NCI-H128 (cell line): ENCODE data around the gene GNG8.

Experiments
- DNase-seq: peaks from one replicate; lab custom pipeline; 2025; ENCODE audit not compliant: unreplicated experiment; lab: John Stamatoyannopoulos, UW

GNG8 gene

GRCh38 chr19:46603752-46604231 lies 32.2 kb downstream of the GNG8 start:
- DNase-seq: no peak

GRCh38 chr19:46603195-46603637 lies 32.8 kb downstream of the GNG8 start:
- no peak for DNase-seq

GRCh38 chr19:46602392-46603194 lies 33.4 kb downstream of the GNG8 start:
- no peak for DNase-seq

GRCh38 chr19:46601318-46602224 lies 34.4 kb downstream of the GNG8 start, which contains the start of gene CALM3:
CALM3 (plus strand) TSS chr19:46601330; CDS start chr19:46601435, 105 bp downstream.
- DNase-seq: no peak

- DNase-seq: peak; percentile 98
These were observed 35.4 kb downstream of the GNG8 start for GRCh38 chr19:46600384-46601317.

- no peak for DNase-seq
These were observed 36.2 kb downstream of the GNG8 start for GRCh38 chr19:46599716-46600373.

GRCh38 chr19:46598372-46598917 lies 37.6 kb downstream of the GNG8 start:
- no peak for DNase-seq

GRCh38 chr19:46596008-46596407 lies 40.0 kb downstream of the GNG8 start:
- no peak for DNase-seq

- DNase-seq: no peak
These were observed 44.1 kb downstream of the GNG8 start for GRCh38 chr19:46591870-46592269.

GRCh38 chr19:46591254-46591653 lies 44.7 kb downstream of the GNG8 start:
- DNase-seq: no peak

GRCh38 chr19:46587861-46588260 lies 48.1 kb downstream of the GNG8 start:
- DNase-seq: no peak

- no peak for DNase-seq
These were observed 49.7 kb downstream of the GNG8 start for GRCh38 chr19:46586294-46586693.

GRCh38 chr19:46585539-46585938 lies 50.5 kb downstream of the GNG8 start:
- DNase-seq: no peak
